CD4-positive, alpha-beta T cell treated with Interleukin-12 subunit alpha and Interleukin-12 subunit beta, for 1 hour (primary cell): ENCODE results near the gene PCCA.
A peak's percentile ranks its signal among the peaks of the same experiment; 100 is the strongest.

Experiments used
- DNase-seq: peaks from one replicate; pipeline ENCODE4 v3.0.0-alpha.2; 2020

Gene PCCA

GRCh38 chr13:100476963-100477362 is 388.1 kb downstream of the PCCA start:
- no peak for DNase-seq

GRCh38 chr13:100478107-100478809 is 389.4 kb downstream of the PCCA start:
- DNase-seq, result no peak

- DNase-seq, result no peak
Measured at GRCh38 chr13:100480676-100481075, 391.8 kb downstream of the PCCA start.

- no peak for DNase-seq
Measured at GRCh38 chr13:100483139-100483538, 394.2 kb downstream of the PCCA start.

GRCh38 chr13:100483841-100484381 is 395.0 kb downstream of the PCCA start:
- no peak for DNase-seq

- DNase-seq, result no peak
Measured at GRCh38 chr13:100484702-100485101, 395.8 kb downstream of the PCCA start.

GRCh38 chr13:100485265-100485664 is 396.4 kb downstream of the PCCA start:
- no peak for DNase-seq

GRCh38 chr13:100490692-100491091 is 401.8 kb downstream of the PCCA start:
- DNase-seq, result no peak

- DNase-seq, result no peak
Measured at GRCh38 chr13:100491164-100491842, 402.4 kb downstream of the PCCA start.

GRCh38 chr13:100493418-100493817 is 404.5 kb downstream of the PCCA start:
- no peak for DNase-seq

GRCh38 chr13:100495455-100495854 is 406.6 kb downstream of the PCCA start:
- DNase-seq, result no peak

GRCh38 chr13:100497389-100497788 is 408.5 kb downstream of the PCCA start:
- no peak for DNase-seq

- no peak for DNase-seq
Measured at GRCh38 chr13:100502446-100502845, 413.6 kb downstream of the PCCA start.

- DNase-seq, result no peak
Measured at GRCh38 chr13:100503622-100504021, 414.7 kb downstream of the PCCA start.

GRCh38 chr13:100506154-100506553 is 417.3 kb downstream of the PCCA start:
- no peak for DNase-seq

- DNase-seq, result peak; percentile 25
Measured at GRCh38 chr13:100506600-100507422, 417.9 kb downstream of the PCCA start.

- DNase-seq, result no peak
Measured at GRCh38 chr13:100508455-100508854, 419.6 kb downstream of the PCCA start.

- no peak for DNase-seq
Measured at GRCh38 chr13:100508996-100509395, 420.1 kb downstream of the PCCA start.

- no peak for DNase-seq
Measured at GRCh38 chr13:100510208-100510957, 421.5 kb downstream of the PCCA start.

- no peak for DNase-seq
Measured at GRCh38 chr13:100511466-100511865, 422.6 kb downstream of the PCCA start.

GRCh38 chr13:100512422-100512821 is 423.5 kb downstream of the PCCA start:
- no peak for DNase-seq

- DNase-seq, result no peak
Measured at GRCh38 chr13:100513171-100513570, 424.3 kb downstream of the PCCA start.
